CD4-positive, alpha-beta T cell (primary cell): ENCODE measurements around the gene MAPK8IP1. TPM values are rescaled to one million over a fixed set of nuclear protein-coding genes. Genes with fewer than 3 reads are reported as not detected.

Experiments
- ATAC-seq: fragments of 200-7000 bp; cut with Tn5 transposase; one replicate; pipeline ENCODE4 v1.10.0; 2022; ENCODE audit warnings: mild to moderate bottlenecking; ENCODE audit not compliant: poor library complexity
- CTCF ChIA-PET: fragments of 350-600 bp; sonication (Branson Sonifier 250); formaldehyde crosslinking; loops from one replicate; lab custom pipeline; 2021; ENCODE audit warnings: antibody characterized with exemption, inconsistent platforms; lab: Charles Lee
- POLR2A ChIA-PET: fragments of 350-600 bp; sonication (Branson Sonifier 250); formaldehyde crosslinking; loops from one replicate; lab custom pipeline; 2021; ENCODE audit warnings: antibody characterized with exemption, inconsistent platforms; lab: Charles Lee
- DNase-seq, 14 experiments: peaks; one replicate each; pipeline ENCODE4 v3.0.0-alpha.2; 2013 to 2020; ENCODE audit warnings: mixed read lengths in 2 of 14
- H3K27ac ChIP-seq, 2 donors: one replicate each; pipeline versions ENCODE4 v1.5.1 to v1.7.0; 2013; ENCODE audit warnings: low read length in 2 of 2, low read depth in 1 of 2, mild to moderate bottlenecking in 1 of 2
- H3K27me3 ChIP-seq, 2 experiments: 1 replicate in 1 of 2; 2 replicates in 1 of 2; pipeline versions ENCODE4 v1.6.1 to v1.7.0; 2013; ENCODE audit warnings: low read length in 2 of 2, control low read depth in 1 of 2, mild to moderate bottlenecking in 1 of 2, moderate library complexity in 1 of 2; ENCODE audit not compliant: insufficient read depth in 2 of 2, control insufficient read depth in 1 of 2
- H3K36me3 ChIP-seq: one replicate; pipeline ENCODE4 v1.6.1; 2013; ENCODE audit warnings: low read length, control low read depth; ENCODE audit not compliant: insufficient read depth
- H3K4me1 ChIP-seq: one replicate; pipeline ENCODE4 v1.6.1; 2013; ENCODE audit warnings: low read length, control low read depth; ENCODE audit not compliant: insufficient read depth
- H3K4me3 ChIP-seq: one replicate; pipeline ENCODE4 v1.5.1; 2013; ENCODE audit warnings: mild to moderate bottlenecking, low read length, moderate library complexity
- H3K9me3 ChIP-seq, 2 experiments: 1 replicate in 1 of 2; 2 replicates in 1 of 2; pipeline versions ENCODE4 v1.6.1 to v1.7.0; 2013; ENCODE audit warnings: low read length in 2 of 2, mild to moderate bottlenecking in 2 of 2, control low read depth in 1 of 2, moderate library complexity in 1 of 2; ENCODE audit not compliant: control insufficient read depth in 1 of 2, insufficient read depth in 1 of 2
- H3K27ac Mint-ChIP-seq: one replicate; pipeline ENCODE4 v1.8.0; 2020; ENCODE audit warnings: mixed read lengths
- H3K27me3 Mint-ChIP-seq: one replicate; pipeline ENCODE4 v1.8.0; 2021; ENCODE audit warnings: mixed read lengths
- H3K36me3 Mint-ChIP-seq: one replicate; pipeline ENCODE4 v1.8.0; 2021; ENCODE audit warnings: low read depth, mixed read lengths
- H3K4me1 Mint-ChIP-seq: one replicate; pipeline ENCODE4 v1.8.0; 2021; ENCODE audit warnings: low read depth, mixed read lengths
- H3K4me3 Mint-ChIP-seq: one replicate; pipeline ENCODE4 v1.8.0; 2020; ENCODE audit warnings: mild to moderate bottlenecking, mixed read lengths
- H3K9me3 Mint-ChIP-seq: one replicate; pipeline ENCODE4 v1.8.0; 2020; ENCODE audit warnings: mixed read lengths
- intact Hi-C, 2 experiments: fragments of 100-400 bp; cut with DNase I in 1 of 2; cut with micrococcal nuclease in 1 of 2; formaldehyde crosslinking; loops; one replicate each; pipeline versions ENCODE4 v1.15.1 to v1.9.0; 2023 to 2025; cut with DNase I, micrococcal nuclease
- total RNA-seq, 174 experiments: library from RNA in 2 of 174; stranded (reverse) in 2 of 174; gene quantifications; one replicate each; pipeline ENCODE4 v1.2.3 and lab custom pipeline; 2021 to 2026
- TF ChIP-seq, protein P1 (sequence below): fragments of 200-600 bp; IDR thresholded peaks from one replicate; pipeline ENCODE4 v1.8.0; 2022; ENCODE audit warnings: antibody characterized with exemption, mild to moderate bottlenecking

Gene MAPK8IP1
- total RNA-seq, 2 experiments from 2014 or later: 2.3 to 2.4 TPM

GRCh38 chr11:45846974-45847910 is 38.2 kb upstream of the MAPK8IP1 start, which contains the start of gene CRY2:
Gene CRY2, plus strand, starts transcription at chr11:45847475. Its CDS starts 16 bp downstream, at chr11:45847491.
- Mint-ChIP-seq H3K27ac (peak within 1 kb of the TSS; percentile 100), H3K27me3 (no peaks in the 10 kb centered on the region), H3K4me3 (peak within 1 kb of the TSS; percentile 96), H3K36me3 (peaks cover 27% of the 10 kb centered on the region), H3K4me1 (peaks cover 70% of the 10 kb centered on the region), H3K9me3 (no peaks in the 10 kb centered on the region)
- ATAC-seq (peak; percentile 77), DNase-seq (peak; percentile 95 to 99 (median 98))
- Histone ChIP-seq H3K4me3 (peak within 1 kb of the TSS; percentile 94), H3K9me3 (no peaks in the 10 kb centered on the region), H3K4me1 (peaks cover 41% of the 10 kb centered on the region), H3K27ac (peak within 1 kb of the TSS; percentile 91 to 93), H3K27me3 (no peaks in the 10 kb centered on the region), H3K36me3 (peaks cover 12% of the 10 kb centered on the region)
- intact Hi-C loops: loop anchor here in 1 of 2 experiments (1.0 to 10.0 kb wide), 7 partner anchors 40 to 1705 kb away; partner anchors contain the start of genes ATG13, CELF1, CSTPP1 and HARBI1
- TF ChIP-seq, protein P1, sequence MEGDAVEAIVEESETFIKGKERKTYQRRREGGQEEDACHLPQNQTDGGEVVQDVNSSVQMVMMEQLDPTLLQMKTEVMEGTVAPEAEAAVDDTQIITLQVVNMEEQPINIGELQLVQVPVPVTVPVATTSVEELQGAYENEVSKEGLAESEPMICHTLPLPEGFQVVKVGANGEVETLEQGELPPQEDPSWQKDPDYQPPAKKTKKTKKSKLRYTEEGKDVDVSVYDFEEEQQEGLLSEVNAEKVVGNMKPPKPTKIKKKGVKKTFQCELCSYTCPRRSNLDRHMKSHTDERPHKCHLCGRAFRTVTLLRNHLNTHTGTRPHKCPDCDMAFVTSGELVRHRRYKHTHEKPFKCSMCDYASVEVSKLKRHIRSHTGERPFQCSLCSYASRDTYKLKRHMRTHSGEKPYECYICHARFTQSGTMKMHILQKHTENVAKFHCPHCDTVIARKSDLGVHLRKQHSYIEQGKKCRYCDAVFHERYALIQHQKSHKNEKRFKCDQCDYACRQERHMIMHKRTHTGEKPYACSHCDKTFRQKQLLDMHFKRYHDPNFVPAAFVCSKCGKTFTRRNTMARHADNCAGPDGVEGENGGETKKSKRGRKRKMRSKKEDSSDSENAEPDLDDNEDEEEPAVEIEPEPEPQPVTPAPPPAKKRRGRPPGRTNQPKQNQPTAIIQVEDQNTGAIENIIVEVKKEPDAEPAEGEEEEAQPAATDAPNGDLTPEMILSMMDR: no peak
- POLR2A ChIA-PET: interaction anchor here (0.7 to 3.6 kb wide), 14 partner anchors 12 to 1090 kb away, joined by 3 to 43 read pairs (median 3); partner anchors contain the start of genes CSTPP1, PEX16 and SLC35C1
- CTCF ChIA-PET: interaction anchor here (0.7 to 1.3 kb wide), 3 partner anchors 11 to 159 kb away, joined by 3 to 5 read pairs (median 3); no protein-coding TSS in a partner anchor

GRCh38 chr11:45847911-45848316 is 37.5 kb upstream of the MAPK8IP1 start:
- TF ChIP-seq, protein P1: no peak
- Histone ChIP-seq H3K36me3 (peaks cover 12% of the 10 kb centered on the region), H3K27ac (peak overlapping the region; percentile 91 to 92), H3K4me1 (peaks cover 43% of the 10 kb centered on the region), H3K4me3 (peak overlapping the region; percentile 94), H3K27me3 (no peaks in the 10 kb centered on the region), H3K9me3 (no peaks in the 10 kb centered on the region)
- DNase-seq: peak in 13 of 14 experiments; percentile 4 to 77 (median 33)
- Mint-ChIP-seq H3K4me3 (peak overlapping the region; percentile 96), H3K27me3 (no peaks in the 10 kb centered on the region), H3K27ac (peak overlapping the region; percentile 100), H3K9me3 (no peaks in the 10 kb centered on the region), H3K4me1 (peaks cover 71% of the 10 kb centered on the region), H3K36me3 (peaks cover 27% of the 10 kb centered on the region)
- CTCF ChIA-PET: no interaction called here
- intact Hi-C loops: loop anchor here (1.0 to 10.0 kb wide), 9 partner anchors 39 to 1704 kb away; partner anchors contain the start of genes ATG13 (in 1 of the 2), CELF1 (in 1 of the 2), CSTPP1 (in 1 of the 2) and HARBI1 (in 1 of the 2)
- peak; percentile 13 for ATAC-seq
- POLR2A ChIA-PET: interaction anchor here (1.6 to 3.6 kb wide), 2 partner anchors 44 to 70 kb away, joined by 9 to 43 read pairs; partner anchors contain the start of genes PEX16 and SLC35C1

DNA sequence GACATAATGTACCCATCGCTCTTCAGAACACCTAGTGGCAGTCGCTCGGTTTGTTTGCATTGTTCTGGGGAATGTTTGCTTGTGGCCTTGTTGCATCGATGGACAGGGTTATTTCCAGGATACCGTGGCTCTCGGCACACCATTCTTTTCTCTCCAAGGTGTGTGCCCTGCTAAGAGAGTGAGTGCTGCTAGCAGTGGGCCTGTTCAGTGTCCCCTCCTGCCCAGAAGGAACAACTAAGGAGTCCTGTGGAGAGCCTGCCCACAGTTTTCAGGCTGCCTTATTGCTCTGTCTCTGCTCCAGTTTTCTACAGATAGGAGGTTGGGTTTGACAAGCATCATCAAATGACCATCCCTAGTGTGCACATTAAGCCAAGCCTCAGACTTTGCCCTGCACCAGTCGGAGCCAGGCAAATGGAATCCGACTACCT is 36.8 kb upstream of the MAPK8IP1 start:
- ChIA-PET CTCF (no interaction called here), POLR2A (interaction anchor here (3.6 kb wide), 1 partner anchor 69 kb away, joined by 43 read pairs; the partner anchor contains the start of gene PEX16)
- Mint-ChIP-seq H3K36me3 (peaks cover 27% of the 10 kb centered on the region), H3K27ac (peak overlapping the region; percentile 100), H3K9me3 (no peaks in the 10 kb centered on the region), H3K27me3 (no peaks in the 10 kb centered on the region), H3K4me3 (peak overlapping the region; percentile 96), H3K4me1 (peaks cover 64% of the 10 kb centered on the region)
- no peaks in the 10 kb centered on the region for H3K9me3 ChIP-seq
- H3K27ac ChIP-seq: no peak overlapping the region
- H3K27me3 ChIP-seq: no peaks in the 10 kb centered on the region
- ATAC-seq: no peak
- H3K4me1 ChIP-seq: peaks cover 37% of the 10 kb centered on the region
- intact Hi-C loops: loop anchor here (1.0 to 10.0 kb wide), 7 partner anchors 68 to 1704 kb away; partner anchors contain the start of genes ATG13 (in 1 of the 2), CELF1 (in 1 of the 2), CSTPP1 (in 1 of the 2) and HARBI1 (in 1 of the 2)
- TF ChIP-seq, protein P1: no peak
- H3K4me3 ChIP-seq: peak overlapping the region; percentile 94
- peaks cover 16% of the 10 kb centered on the region for H3K36me3 ChIP-seq
- DNase-seq: peak in 1 of 14 experiments; percentile 15
